Progenitor cell of endocrine pancreas (in vitro differentiated cells): ENCODE measurements around the gene TBX6. TPM values are rescaled to one million over a fixed set of nuclear protein-coding genes. Genes with fewer than 3 reads are reported as not detected.

Experiments
- DNase-seq: peaks from one replicate; pipeline ENCODE4 v3.0.0; 2021; ENCODE audit warnings: low spot score; ENCODE audit not compliant: unreplicated experiment
- H3K27ac Mint-ChIP-seq: 2 replicates; pipeline ENCODE4 v1.8.0; 2021; ENCODE audit warnings: mild to moderate bottlenecking, moderate library complexity, mixed read lengths
- H3K27me3 Mint-ChIP-seq: 2 replicates; pipeline ENCODE4 v1.8.0; 2021; ENCODE audit warnings: mixed read lengths
- H3K36me3 Mint-ChIP-seq: 2 replicates; pipeline ENCODE4 v1.8.0; 2022; ENCODE audit warnings: mixed read lengths; ENCODE audit not compliant: insufficient read depth
- H3K4me1 Mint-ChIP-seq: 2 replicates; pipeline ENCODE4 v1.8.0; 2021; ENCODE audit warnings: low read depth, mixed read lengths
- H3K4me3 Mint-ChIP-seq: 2 replicates; pipeline ENCODE4 v1.8.0; 2021; ENCODE audit warnings: low read depth, mild to moderate bottlenecking, moderate library complexity, mixed read lengths
- H3K9me3 Mint-ChIP-seq: 2 replicates; pipeline ENCODE4 v1.8.0; 2021; ENCODE audit warnings: low read depth, mixed read lengths
- total RNA-seq: library from RNA; stranded (reverse); gene quantifications from 2 replicates; pipeline ENCODE4 v1.2.1, GENCODE V29; 2021
- TF ChIP-seq, protein P1 (sequence below): fragments of 200-600 bp; sonication (generic); IDR thresholded peaks from one replicate; pipeline ENCODE4 v1.5.0; 2021; ENCODE audit warnings: antibody characterized with exemption, mild to moderate bottlenecking; ENCODE audit not compliant: unreplicated experiment

TBX6 gene
- total RNA-seq, 1 donor from 2014 or later, result 3.5 TPM

- no peaks in the 10 kb centered on the region for H3K9me3 Mint-ChIP-seq
- H3K4me3 Mint-ChIP-seq, result no peak overlapping the region
- no peak overlapping the region for H3K27ac Mint-ChIP-seq
- DNase-seq, result no peak
- no peaks in the 10 kb centered on the region for H3K27me3 Mint-ChIP-seq
- no peaks in the 10 kb centered on the region for H3K4me1 Mint-ChIP-seq
- H3K36me3 Mint-ChIP-seq, result peaks cover 14% of the 10 kb centered on the region
- TF ChIP-seq, protein P1, sequence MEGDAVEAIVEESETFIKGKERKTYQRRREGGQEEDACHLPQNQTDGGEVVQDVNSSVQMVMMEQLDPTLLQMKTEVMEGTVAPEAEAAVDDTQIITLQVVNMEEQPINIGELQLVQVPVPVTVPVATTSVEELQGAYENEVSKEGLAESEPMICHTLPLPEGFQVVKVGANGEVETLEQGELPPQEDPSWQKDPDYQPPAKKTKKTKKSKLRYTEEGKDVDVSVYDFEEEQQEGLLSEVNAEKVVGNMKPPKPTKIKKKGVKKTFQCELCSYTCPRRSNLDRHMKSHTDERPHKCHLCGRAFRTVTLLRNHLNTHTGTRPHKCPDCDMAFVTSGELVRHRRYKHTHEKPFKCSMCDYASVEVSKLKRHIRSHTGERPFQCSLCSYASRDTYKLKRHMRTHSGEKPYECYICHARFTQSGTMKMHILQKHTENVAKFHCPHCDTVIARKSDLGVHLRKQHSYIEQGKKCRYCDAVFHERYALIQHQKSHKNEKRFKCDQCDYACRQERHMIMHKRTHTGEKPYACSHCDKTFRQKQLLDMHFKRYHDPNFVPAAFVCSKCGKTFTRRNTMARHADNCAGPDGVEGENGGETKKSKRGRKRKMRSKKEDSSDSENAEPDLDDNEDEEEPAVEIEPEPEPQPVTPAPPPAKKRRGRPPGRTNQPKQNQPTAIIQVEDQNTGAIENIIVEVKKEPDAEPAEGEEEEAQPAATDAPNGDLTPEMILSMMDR, result no peak
These were observed 6.9 kb downstream of the TBX6 start for GRCh38 chr16:30084816-30085159.

GRCh38 chr16:30084096-30084815 is 7.5 kb downstream of the TBX6 start:
- Mint-ChIP-seq H3K4me3 (no peak overlapping the region), H3K36me3 (peaks cover 14% of the 10 kb centered on the region), H3K9me3 (no peaks in the 10 kb centered on the region), H3K4me1 (no peaks in the 10 kb centered on the region), H3K27ac (no peak overlapping the region), H3K27me3 (no peaks in the 10 kb centered on the region)
- DNase-seq, result no peak
- TF ChIP-seq, protein P1, result no peak

GRCh38 chr16:30083216-30084055 is 8.3 kb downstream of the TBX6 start:
- TF ChIP-seq, protein P1, result no peak
- H3K4me3 Mint-ChIP-seq, result no peak overlapping the region
- H3K9me3 Mint-ChIP-seq, result no peaks in the 10 kb centered on the region
- H3K27me3 Mint-ChIP-seq, result no peaks in the 10 kb centered on the region
- no peaks in the 10 kb centered on the region for H3K4me1 Mint-ChIP-seq
- DNase-seq, result no peak
- no peak overlapping the region for H3K27ac Mint-ChIP-seq
- peaks cover 14% of the 10 kb centered on the region for H3K36me3 Mint-ChIP-seq

DNA sequence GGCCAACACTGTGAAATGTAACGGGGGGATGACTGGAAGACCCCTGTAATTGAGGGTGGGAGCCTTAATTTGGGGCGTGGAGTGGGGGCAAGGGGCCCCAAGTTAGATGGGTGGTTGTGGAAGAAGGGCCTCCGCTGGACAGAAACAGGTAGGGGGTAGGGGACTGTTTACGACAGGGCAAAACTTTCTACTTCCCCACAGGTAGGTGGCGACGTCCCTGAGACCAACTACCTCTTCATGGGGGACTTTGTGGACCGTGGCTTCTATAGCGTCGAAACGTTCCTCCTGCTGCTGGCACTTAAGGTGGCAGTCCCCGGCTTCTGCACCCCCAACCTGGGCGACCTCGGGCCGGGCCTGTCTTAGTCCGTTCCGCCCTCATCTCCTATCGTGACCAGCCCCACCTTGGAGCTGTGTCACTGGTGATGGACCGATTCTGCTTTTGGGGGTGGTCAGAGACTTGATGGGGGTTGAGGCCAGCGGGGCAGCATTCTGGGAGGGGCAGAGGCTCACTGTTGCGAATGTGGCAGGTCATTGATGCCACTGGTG is 9.1 kb downstream of the TBX6 start:
- Mint-ChIP-seq H3K27ac (no peak overlapping the region), H3K9me3 (no peaks in the 10 kb centered on the region), H3K36me3 (peaks cover 15% of the 10 kb centered on the region), H3K4me3 (no peak overlapping the region), H3K4me1 (peaks cover 2% of the 10 kb centered on the region), H3K27me3 (no peaks in the 10 kb centered on the region)
- no peak for DNase-seq
- TF ChIP-seq, protein P1, result no peak

DNA sequence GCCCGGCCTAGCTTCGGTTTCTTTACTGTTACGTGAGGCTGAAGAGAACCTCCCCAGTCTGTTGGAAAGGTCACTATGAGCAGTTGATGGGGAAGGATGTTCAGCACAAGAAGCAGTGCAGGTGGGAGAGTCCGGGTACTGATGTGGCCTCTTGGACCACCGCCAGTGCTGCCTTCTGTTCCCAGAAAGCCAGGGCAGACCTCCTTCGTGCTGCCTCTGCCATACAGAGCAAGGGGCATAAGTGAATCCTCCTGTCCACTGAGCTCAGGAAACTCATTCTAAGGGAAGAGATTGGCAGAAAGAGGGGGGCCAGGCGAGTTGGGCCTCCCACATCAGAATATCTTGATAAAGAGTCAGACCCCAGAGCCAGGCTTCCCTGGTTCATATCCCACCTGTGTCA is 12.2 kb downstream of the TBX6 start:
- TF ChIP-seq, protein P1, result no peak
- no peak overlapping the region for H3K4me3 Mint-ChIP-seq
- no peak overlapping the region for H3K27ac Mint-ChIP-seq
- peaks cover 15% of the 10 kb centered on the region for H3K4me1 Mint-ChIP-seq
- peaks cover 10% of the 10 kb centered on the region for H3K36me3 Mint-ChIP-seq
- H3K27me3 Mint-ChIP-seq, result no peaks in the 10 kb centered on the region
- DNase-seq, result no peak
- H3K9me3 Mint-ChIP-seq, result no peaks in the 10 kb centered on the region
